Measurements from ENCODE around the gene CMTM8. TPM values are rescaled to one million over a fixed set of nuclear protein-coding genes. Genes with fewer than 3 reads are reported as not detected.
A peak's percentile ranks its signal among the peaks of the same experiment; 100 is the strongest.
"Not testable (repeated sequence)": the region's sequence is repeated elsewhere in the genome, so short reads cannot be mapped to it uniquely, and the experiment has no call there.

The CMTM8 gene
- polyA plus RNA-seq, 1 experiment = 0.31 TPM

- no peak overlapping the region for H3K4me3 ChIP-seq (ENCODE audit: low read depth, low read length)
- POLR2A ChIA-PET = no interaction called here
- no peak for TF ChIP-seq CTCF (IDR thresholded peaks at IDR 0.05; ENCODE audit: low read depth, low read length)
- no peak for DNase-seq (ENCODE audit: low read depth, low spot score)
- peaks cover 17% of the 10 kb centered on the region for H3K27me3 ChIP-seq (ENCODE audit: control insufficient read depth, insufficient read depth, low read length)
- no peak overlapping the region for H3K27ac ChIP-seq (ENCODE audit: low read depth, low read length)
- H3K9me3 ChIP-seq (ENCODE audit: control insufficient read depth, insufficient read depth, low read length) = peaks cover 4% of the 10 kb centered on the region; the same call in 1 of the 2 replicates
- CTCF ChIA-PET = interaction anchor here (1.4 kb wide), 1 partner anchor 9 kb away, joined by 8 read pairs; no protein-coding TSS in a partner anchor
Measured at GRCh38 chr3:32384938-32385337, 146.5 kb downstream of the CMTM8 start.

- H3K27me3 ChIP-seq (ENCODE audit: control insufficient read depth, insufficient read depth, low read length) = peaks cover 14% of the 10 kb centered on the region
- ChIA-PET POLR2A (no interaction called here), CTCF (interaction anchor here (0.6 to 2.9 kb wide), 3 partner anchors 12 to 396 kb away, joined by 3 to 18 read pairs (median 3); no protein-coding TSS in a partner anchor)
- peaks cover 4% of the 10 kb centered on the region for H3K9me3 ChIP-seq (ENCODE audit: control insufficient read depth, insufficient read depth, low read length)
- H3K27ac ChIP-seq (ENCODE audit: low read depth, low read length) = no peak overlapping the region
- TF ChIP-seq CTCF (IDR thresholded peaks at IDR 0.05; ENCODE audit: low read depth, low read length) = no peak
- no peak for DNase-seq (ENCODE audit: low read depth, low spot score)
- no peak overlapping the region for H3K4me3 ChIP-seq (ENCODE audit: low read depth, low read length)
Measured at GRCh38 chr3:32387512-32387911, 149.0 kb downstream of the CMTM8 start.

- H3K27me3 ChIP-seq (ENCODE audit: control insufficient read depth, insufficient read depth, low read length); H3K9me3 ChIP-seq (ENCODE audit: control insufficient read depth, insufficient read depth, low read length); POLR2A ChIA-PET; H3K27ac ChIP-seq (ENCODE audit: low read depth, low read length); H3K4me3 ChIP-seq (ENCODE audit: low read depth, low read length); DNase-seq (ENCODE audit: low read depth, low spot score): not testable (repeated sequence)
- CTCF ChIA-PET = interaction anchor here (0.8 to 3.5 kb wide), 3 partner anchors 9 to 15 kb away, joined by 3 to 24 read pairs (median 3); no protein-coding TSS in a partner anchor
Measured at GRCh38 chr3:32389577-32389976, 151.1 kb downstream of the CMTM8 start.

GRCh38 chr3:32391643-32392535, 153.4 kb downstream of the CMTM8 start, which contains the start of gene CMTM7:
CMTM7 (plus strand) TSS chr3:32391853; CDS start chr3:32391907, 54 bp downstream.
- H3K9me3 ChIP-seq (ENCODE audit: control insufficient read depth, insufficient read depth, low read length) = no peaks in the 10 kb centered on the region; the same call in 1 of the 2 replicates
- H3K27me3 ChIP-seq (ENCODE audit: control insufficient read depth, insufficient read depth, low read length) = no peaks in the 10 kb centered on the region
- peak within 1 kb of the TSS; percentile 76 for H3K4me3 ChIP-seq (ENCODE audit: low read depth, low read length)
- no peak for DNase-seq (ENCODE audit: low read depth, low spot score)
- TF ChIP-seq CTCF (IDR thresholded peaks at IDR 0.05; ENCODE audit: low read depth, low read length) = 0 out of 2 replicates have a peak, but pooled peaks have one; percentile 5
- CTCF ChIA-PET = interaction anchor here (0.8 to 3.5 kb wide), 4 partner anchors 17 to 109 kb away, joined by 3 to 24 read pairs (median 6); no protein-coding TSS in a partner anchor
- POLR2A ChIA-PET = no interaction called here
- peak within 1 kb of the TSS; percentile 65 for H3K27ac ChIP-seq (ENCODE audit: low read depth, low read length)

- ChIA-PET CTCF (interaction anchor here (3.5 kb wide), 1 partner anchor 18 kb away, joined by 24 read pairs; no protein-coding TSS in a partner anchor), POLR2A (no interaction called here)
- peak overlapping the region; percentile 65 for H3K27ac ChIP-seq (ENCODE audit: low read depth, low read length)
- peak overlapping the region; percentile 76 for H3K4me3 ChIP-seq (ENCODE audit: low read depth, low read length)
- DNase-seq (ENCODE audit: low read depth, low spot score) = no peak
- TF ChIP-seq CTCF (IDR thresholded peaks at IDR 0.05; ENCODE audit: low read depth, low read length) = no peak
- no peaks in the 10 kb centered on the region; the same call in 1 of the 2 replicates for H3K9me3 ChIP-seq (ENCODE audit: control insufficient read depth, insufficient read depth, low read length)
- H3K27me3 ChIP-seq (ENCODE audit: control insufficient read depth, insufficient read depth, low read length) = no peaks in the 10 kb centered on the region
Measured at GRCh38 chr3:32392536-32393302, 154.2 kb downstream of the CMTM8 start.

All from AG04450 (cell line).